Astrocyte (in vitro differentiated cells and primary cell): ENCODE results near the gene ECE1.

ENCODE experiments used
- CTCF ChIP-seq: IDR thresholded peaks from 2 replicates; pipeline ENCODE4 v1.5.1; 2011; ENCODE audit warnings: low read depth, mild to moderate bottlenecking, inconsistent platforms, low read length, moderate library complexity; ENCODE audit not compliant: insufficient read depth
- EZH2 ChIP-seq: IDR thresholded peaks from 2 replicates; pipeline ENCODE4 v1.6.1; 2012; ENCODE audit warnings: mild to moderate bottlenecking, low read length, inconsistent platforms; ENCODE audit not compliant: insufficient read depth

DNA sequence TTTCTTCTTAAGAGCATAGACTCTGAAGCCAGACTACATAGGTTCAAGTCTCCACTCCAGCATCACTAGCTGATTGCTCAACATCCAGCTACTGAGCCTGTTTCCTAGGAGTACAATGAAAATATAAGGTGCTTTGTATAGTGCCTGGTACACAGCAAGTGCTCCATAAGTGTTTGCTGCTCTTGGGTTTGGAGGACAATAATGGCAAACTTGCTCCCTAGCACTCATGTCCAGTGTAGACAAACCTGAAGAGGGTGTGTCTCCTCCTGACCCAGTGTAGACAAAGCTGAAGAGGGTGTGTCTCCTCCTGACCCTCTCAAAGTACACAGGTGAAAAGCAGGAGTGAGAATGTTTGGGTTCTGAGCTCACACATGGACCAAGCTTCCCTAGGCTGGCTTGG lies 10.5 kb upstream of the ECE1 start:
- TF ChIP-seq EZH2 (no peak), CTCF (no peak)
